Progenitor cell of endocrine pancreas (in vitro differentiated cells): ENCODE measurements around the gene IGFLR1. TPM values are rescaled to one million over a fixed set of nuclear protein-coding genes. Genes with fewer than 3 reads are reported as not detected.

ENCODE experiments used
- DNase-seq: peaks from one replicate; pipeline ENCODE4 v3.0.0; 2021; ENCODE audit warnings: low spot score; ENCODE audit not compliant: unreplicated experiment
- H3K27ac Mint-ChIP-seq: 2 replicates; pipeline ENCODE4 v1.8.0; 2021; ENCODE audit warnings: mild to moderate bottlenecking, moderate library complexity, mixed read lengths
- H3K27me3 Mint-ChIP-seq: 2 replicates; pipeline ENCODE4 v1.8.0; 2021; ENCODE audit warnings: mixed read lengths
- H3K36me3 Mint-ChIP-seq: 2 replicates; pipeline ENCODE4 v1.8.0; 2022; ENCODE audit warnings: mixed read lengths; ENCODE audit not compliant: insufficient read depth
- H3K4me1 Mint-ChIP-seq: 2 replicates; pipeline ENCODE4 v1.8.0; 2021; ENCODE audit warnings: low read depth, mixed read lengths
- H3K4me3 Mint-ChIP-seq: 2 replicates; pipeline ENCODE4 v1.8.0; 2021; ENCODE audit warnings: low read depth, mild to moderate bottlenecking, moderate library complexity, mixed read lengths
- H3K9me3 Mint-ChIP-seq: 2 replicates; pipeline ENCODE4 v1.8.0; 2021; ENCODE audit warnings: low read depth, mixed read lengths
- total RNA-seq: library from RNA; stranded (reverse); gene quantifications from 2 replicates; pipeline ENCODE4 v1.2.1, GENCODE V29; 2021
- TF ChIP-seq, protein P1 (sequence below): fragments of 200-600 bp; sonication (generic); IDR thresholded peaks from one replicate; pipeline ENCODE4 v1.5.0; 2021; ENCODE audit warnings: antibody characterized with exemption, mild to moderate bottlenecking; ENCODE audit not compliant: unreplicated experiment

The IGFLR1 gene
- total RNA-seq, 1 donor from 2014 or later, result 5.1 TPM

DNA sequence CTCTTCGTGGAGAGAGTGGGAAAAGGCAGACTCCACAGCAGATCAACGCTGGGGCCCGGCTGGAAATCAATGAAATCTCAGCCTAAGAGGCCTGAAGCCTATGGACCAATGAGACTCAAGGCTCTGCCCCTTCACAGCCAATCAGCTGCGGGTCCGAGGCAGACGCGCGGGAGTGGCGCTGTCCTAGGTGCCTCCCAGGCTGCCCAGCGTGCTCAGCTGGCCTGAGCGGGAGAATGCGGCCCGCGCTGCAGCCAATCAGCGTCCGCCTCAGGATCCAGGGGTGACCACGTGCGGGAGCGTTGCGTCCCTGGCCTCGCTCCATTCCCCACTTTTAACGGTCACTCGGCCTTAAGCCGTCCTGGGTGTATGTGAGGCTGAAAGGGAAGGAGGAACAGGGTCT lies 38.0 kb downstream of the IGFLR1 start, which contains the start of gene ZBTB32:
Gene ZBTB32 (plus strand): TSS at position 341 of the 400 bp plus-strand sequence. CDS start 10,069 bp downstream, outside the sequence.
- Mint-ChIP-seq H3K36me3 (no peaks in the 10 kb centered on the region), H3K4me3 (no peak within 1 kb of the TSS), H3K27me3 (peaks cover 14% of the 10 kb centered on the region), H3K4me1 (peaks cover 2% of the 10 kb centered on the region), H3K9me3 (no peaks in the 10 kb centered on the region), H3K27ac (no peak within 1 kb of the TSS)
- TF ChIP-seq, protein P1, sequence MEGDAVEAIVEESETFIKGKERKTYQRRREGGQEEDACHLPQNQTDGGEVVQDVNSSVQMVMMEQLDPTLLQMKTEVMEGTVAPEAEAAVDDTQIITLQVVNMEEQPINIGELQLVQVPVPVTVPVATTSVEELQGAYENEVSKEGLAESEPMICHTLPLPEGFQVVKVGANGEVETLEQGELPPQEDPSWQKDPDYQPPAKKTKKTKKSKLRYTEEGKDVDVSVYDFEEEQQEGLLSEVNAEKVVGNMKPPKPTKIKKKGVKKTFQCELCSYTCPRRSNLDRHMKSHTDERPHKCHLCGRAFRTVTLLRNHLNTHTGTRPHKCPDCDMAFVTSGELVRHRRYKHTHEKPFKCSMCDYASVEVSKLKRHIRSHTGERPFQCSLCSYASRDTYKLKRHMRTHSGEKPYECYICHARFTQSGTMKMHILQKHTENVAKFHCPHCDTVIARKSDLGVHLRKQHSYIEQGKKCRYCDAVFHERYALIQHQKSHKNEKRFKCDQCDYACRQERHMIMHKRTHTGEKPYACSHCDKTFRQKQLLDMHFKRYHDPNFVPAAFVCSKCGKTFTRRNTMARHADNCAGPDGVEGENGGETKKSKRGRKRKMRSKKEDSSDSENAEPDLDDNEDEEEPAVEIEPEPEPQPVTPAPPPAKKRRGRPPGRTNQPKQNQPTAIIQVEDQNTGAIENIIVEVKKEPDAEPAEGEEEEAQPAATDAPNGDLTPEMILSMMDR, result no peak
- DNase-seq, result peak; percentile 41

DNA sequence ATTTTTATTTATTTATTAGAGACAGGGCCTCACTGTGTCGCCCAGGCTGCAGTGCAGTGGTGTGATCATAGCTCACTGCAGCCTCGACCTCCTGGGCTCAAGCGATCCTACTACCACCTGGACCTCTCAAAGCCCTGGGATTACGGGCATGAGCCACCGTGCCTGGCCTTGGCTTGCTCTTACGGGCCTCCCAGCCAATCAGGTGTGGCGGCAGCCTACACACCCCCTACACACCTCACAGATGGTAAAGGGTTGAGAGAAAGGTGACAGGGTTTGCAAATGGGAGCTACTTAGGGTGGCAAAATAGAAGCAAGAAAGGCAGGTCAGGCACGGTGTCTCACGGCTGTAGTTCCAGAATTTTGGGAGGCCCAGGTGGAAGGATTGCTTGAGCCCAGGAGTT lies 38.9 kb downstream of the IGFLR1 start:
- Mint-ChIP-seq H3K27ac (no peak overlapping the region), H3K27me3 (peaks cover 14% of the 10 kb centered on the region), H3K4me3 (no peak overlapping the region), H3K4me1 (peaks cover 2% of the 10 kb centered on the region), H3K9me3 (no peaks in the 10 kb centered on the region), H3K36me3 (no peaks in the 10 kb centered on the region)
- TF ChIP-seq, protein P1, result no peak
- DNase-seq, result no peak

DNA sequence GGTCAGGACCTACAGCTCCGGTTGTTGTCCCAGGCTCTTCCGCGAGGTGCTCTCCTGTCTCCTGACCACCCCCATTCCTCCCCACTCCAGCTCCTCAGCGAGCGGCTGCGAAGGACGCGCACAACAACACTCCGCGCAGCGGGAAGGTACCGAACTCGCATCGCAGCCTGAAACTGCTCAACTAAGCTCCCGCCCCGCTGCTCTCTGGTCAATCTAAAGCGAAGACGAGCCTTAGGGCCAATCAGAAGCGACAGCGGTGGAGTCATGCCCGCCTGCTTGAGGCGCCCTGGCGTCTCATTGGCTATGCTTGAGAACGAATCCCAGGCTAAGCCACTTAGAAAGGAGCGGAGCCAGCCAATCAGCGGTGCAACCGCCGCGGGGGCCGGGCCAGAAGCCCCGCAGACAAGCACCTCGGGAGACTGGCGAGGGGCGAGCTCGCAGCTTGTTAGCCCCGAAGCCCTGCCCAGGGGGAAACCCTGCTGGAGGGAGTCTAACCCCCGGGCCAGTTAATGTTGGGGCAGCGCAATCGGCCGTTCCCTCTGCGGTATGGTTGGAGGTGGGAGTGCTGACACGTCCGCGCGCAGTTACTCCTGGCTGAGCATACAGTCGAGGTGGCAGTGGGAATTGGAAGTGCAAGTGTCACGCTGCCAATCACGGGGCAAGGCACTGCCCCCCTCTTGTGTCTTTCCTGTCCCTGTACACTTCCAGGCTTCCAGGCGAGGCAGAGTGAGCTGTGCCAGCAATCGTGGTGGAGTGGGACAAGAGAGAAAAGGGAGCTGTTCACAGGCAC lies 39.8 kb downstream of the IGFLR1 start:
- TF ChIP-seq, protein P1, result no peak
- Mint-ChIP-seq H3K36me3 (no peaks in the 10 kb centered on the region), H3K27me3 (peaks cover 14% of the 10 kb centered on the region), H3K4me1 (peaks cover 2% of the 10 kb centered on the region), H3K27ac (peak overlapping the region; percentile 92), H3K9me3 (no peaks in the 10 kb centered on the region), H3K4me3 (peak overlapping the region; percentile 82)
- DNase-seq, result peak; percentile 82

DNA sequence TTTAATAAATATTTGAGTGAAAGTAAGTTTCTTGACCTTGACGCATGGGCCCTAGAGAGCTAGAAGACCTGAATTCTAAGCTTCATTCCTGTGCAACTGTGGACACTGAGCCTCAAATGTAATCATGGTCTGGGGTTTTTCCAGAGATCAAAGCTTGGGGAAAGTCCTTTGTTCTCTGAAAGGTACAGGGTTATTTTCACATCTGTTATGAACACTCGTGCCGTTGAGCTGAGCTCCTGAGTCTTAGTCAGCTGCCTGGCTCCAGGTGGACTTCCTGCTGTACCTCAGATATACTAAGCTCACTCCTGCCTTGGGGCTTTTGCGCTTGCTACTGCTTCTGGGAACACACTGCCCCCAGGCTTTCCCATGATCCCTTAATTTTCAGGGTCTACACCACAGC lies 45.4 kb downstream of the IGFLR1 start:
- DNase-seq, result no peak
- TF ChIP-seq, protein P1, result no peak
- peaks cover 3% of the 10 kb centered on the region for H3K27me3 Mint-ChIP-seq
- no peaks in the 10 kb centered on the region for H3K9me3 Mint-ChIP-seq
- H3K27ac Mint-ChIP-seq, result no peak overlapping the region
- no peaks in the 10 kb centered on the region for H3K36me3 Mint-ChIP-seq
- no peaks in the 10 kb centered on the region for H3K4me1 Mint-ChIP-seq
- H3K4me3 Mint-ChIP-seq, result no peak overlapping the region

DNA sequence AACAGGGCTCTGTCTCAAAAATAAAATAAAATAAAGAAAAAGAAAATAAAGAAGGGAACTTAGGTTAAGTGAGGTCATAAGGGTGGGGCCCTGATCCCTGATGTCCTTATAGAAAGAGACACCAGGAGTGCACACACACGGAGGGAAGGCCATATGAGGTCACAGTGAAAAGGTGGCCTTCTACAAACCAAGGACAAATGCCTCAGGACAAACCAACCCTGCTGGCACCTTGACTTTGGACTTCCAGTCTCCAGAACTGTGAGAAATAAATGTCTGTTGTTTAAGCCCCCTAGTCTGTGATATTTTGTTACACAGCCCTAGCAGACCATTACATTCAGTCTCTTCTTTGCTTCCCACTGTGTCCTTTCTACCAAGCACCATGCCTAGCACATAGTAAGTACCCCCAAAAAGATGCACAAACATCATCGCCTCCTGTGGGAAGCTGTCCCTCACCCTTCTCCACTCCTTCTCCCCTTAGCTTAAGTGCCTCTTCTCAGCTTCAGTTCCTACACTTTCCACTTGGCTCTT lies 46.3 kb downstream of the IGFLR1 start:
- H3K4me3 Mint-ChIP-seq, result no peak overlapping the region
- H3K27me3 Mint-ChIP-seq, result peaks cover 3% of the 10 kb centered on the region
- no peaks in the 10 kb centered on the region for H3K4me1 Mint-ChIP-seq
- no peaks in the 10 kb centered on the region for H3K9me3 Mint-ChIP-seq
- no peaks in the 10 kb centered on the region for H3K36me3 Mint-ChIP-seq
- H3K27ac Mint-ChIP-seq, result no peak overlapping the region
- TF ChIP-seq, protein P1, result no peak
- no peak for DNase-seq
